Measurements from ENCODE around the gene HBA2. TPM values are rescaled to one million over a fixed set of nuclear protein-coding genes. Genes with fewer than 3 reads are reported as not detected.
"Not testable (repeated sequence)": the region's sequence is repeated elsewhere in the genome, so short reads cannot be mapped to it uniquely, and the experiment has no call there.

The HBA2 gene
- total and polyA plus RNA-seq, 2 of the 4 experiments (the other 2 are of a cell fraction) = not detected

DNA sequence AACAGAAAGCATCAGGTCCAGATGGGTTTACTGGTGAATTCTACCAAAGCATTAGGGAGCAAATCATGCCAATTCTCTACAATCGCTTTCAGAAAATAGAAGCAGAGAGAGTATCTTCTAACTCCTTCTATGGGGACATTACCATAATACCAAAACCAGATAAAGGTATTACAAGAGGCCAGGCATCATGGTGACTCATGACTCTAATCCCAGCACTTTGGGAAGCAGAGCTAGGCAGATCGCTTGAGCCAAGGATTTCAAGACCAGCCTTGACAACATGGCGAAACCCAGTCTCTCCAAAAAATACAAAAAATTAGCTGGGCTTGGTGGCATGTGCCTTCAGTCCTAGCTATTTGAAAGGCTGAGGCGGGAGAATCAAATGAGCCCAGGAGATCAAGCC, 30.6 kb downstream of the HBA2 start:
- intact Hi-C loops (cut with micrococcal nuclease) (no loop called here), in situ Hi-C loops (cut with MboI; ENCODE audit: low sequenced_read_pairs) (no loop called here), dilution Hi-C loops (cut with HindIII; ENCODE audit: low sequenced_read_pairs, unreplicated experiment) (no loop called here)
- Histone ChIP-seq H3K56ac (ENCODE audit: extremely low read depth, insufficient read depth, low read length) (no peak overlapping the region), H2BK5ac (ENCODE audit: low read depth, low read length, poor library complexity, severe bottlenecking) (no peak overlapping the region), H4K5ac (ENCODE audit: low read depth, low read length) (no peak overlapping the region), H3K9me3 (ENCODE audit: control insufficient read depth, insufficient read depth, low read length) (no peaks in the 10 kb centered on the region), H2BK20ac (ENCODE audit: low read depth, low read length) (no peak overlapping the region), H3K9me1 (ENCODE audit: insufficient read depth, low read length) (no peaks in the 10 kb centered on the region; the same call in 1 of the 2 replicates), H4K8ac (ENCODE audit: low read depth in 2 of 2, low read length in 2 of 2) (no peak overlapping the region), H2AFZ (replicated peaks; ENCODE audit: low read length, poor library complexity) (no peak overlapping the region), H3K23ac (ENCODE audit: low read depth, low read length) (no peak overlapping the region), H3K4me2 (ENCODE audit: low read depth, low read length) (no peak overlapping the region), H2BK120ac (ENCODE audit: low read depth, low read length) (no peak overlapping the region), H3K14ac (replicated peaks; ENCODE audit: low read depth, low read length) (no peak overlapping the region), H3K27me3 (ENCODE audit: control insufficient read depth, insufficient read depth, low read length) (no peaks in the 10 kb centered on the region), H2BK15ac (ENCODE audit: low read depth, low read length) (no peak overlapping the region), H3K9ac (ENCODE audit: low read depth, low read length) (no peak overlapping the region), H3K79me1 (ENCODE audit: low read depth in 1 of 2, low read length in 2 of 2) (peaks cover 27 to 52% of the 10 kb centered on the region in 2 experiments), H2AK9ac (replicated peaks; ENCODE audit: low read depth, low read length, poor library complexity) (no peak overlapping the region), H3K18ac (ENCODE audit: low read depth, low read length) (no peak overlapping the region), H3K4ac (ENCODE audit: low read depth, low read length) (no peak overlapping the region), H2AK5ac (ENCODE audit: low read depth, low read length) (no peak overlapping the region), H3K4me3 (ENCODE audit: insufficient read depth, low read depth, low read length) (no peak overlapping the region), H3K4me1 (ENCODE audit: control insufficient read depth, insufficient read depth, low read length) (no peaks in the 10 kb centered on the region), H3K27ac (ENCODE audit: insufficient read depth, low read length) (no peak overlapping the region), H4K91ac (ENCODE audit: insufficient read depth, low read depth, low read length) (no peak overlapping the region), H3K36me3 (ENCODE audit: control insufficient read depth, insufficient read depth, low read length) (peaks cover 59% of the 10 kb centered on the region), H4K20me1 (ENCODE audit: insufficient read depth, low read length) (peaks cover 16% of the 10 kb centered on the region)
- DNase-seq (no peak), ATAC-seq (ENCODE audit: low read depth) (no peak)
- POLR2A ChIA-PET (ENCODE audit: unreplicated experiment) = no interaction called here
- TF ChIP-seq NFE2L2 (IDR thresholded peaks at IDR 0.05; ENCODE audit: low read depth, low read length) (no peak), MXI1 (IDR thresholded peaks at IDR 0.05; ENCODE audit: borderline replicate concordance, low read depth, low read length) (no peak), CHD1 (IDR thresholded peaks at IDR 0.05; ENCODE audit: low read depth, low read length) (no peak), RAD21 (IDR thresholded peaks at IDR 0.05; ENCODE audit: low read length) (no peak)
- no TSS peak for BruUV-seq (replicated peaks)
- 100% methylated on average over 1 of the region's 4 CpGs; no CpG with 5 or more reads in 1 of the 2 experiments for WGBS, 2 experiments (ENCODE audit: extremely low coverage in 2 of 2, insufficient read length in 1 of 2)
- CTCF ChIA-PET = no interaction called here

DNA sequence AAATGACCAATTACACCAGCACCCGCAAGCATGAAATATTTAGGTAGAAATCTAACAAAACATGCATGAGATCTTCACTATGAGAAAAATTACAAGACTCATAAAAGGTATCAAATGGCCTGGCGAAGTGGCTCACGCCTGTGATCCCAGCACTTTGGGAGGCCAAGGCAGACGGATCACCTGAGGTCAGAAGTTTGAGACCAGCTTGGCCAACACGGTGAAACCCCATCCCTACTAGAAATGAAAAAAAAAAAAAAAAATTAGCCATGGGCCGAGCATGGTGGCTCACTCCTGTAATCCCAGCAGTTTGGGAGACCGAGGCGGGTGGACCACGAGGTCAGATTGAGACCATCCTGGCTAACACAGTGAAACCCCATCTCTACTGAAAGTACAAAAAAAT, 31.4 kb downstream of the HBA2 start:
- peaks cover 57% of the 10 kb centered on the region for H3K36me3 ChIP-seq (ENCODE audit: control insufficient read depth, insufficient read depth, low read length)

More for the DNA sequence above, 31.4 kb downstream of the HBA2 start:
- H2AK5ac ChIP-seq (ENCODE audit: low read depth, low read length); H2BK20ac ChIP-seq (ENCODE audit: low read depth, low read length); H3K27ac ChIP-seq (ENCODE audit: insufficient read depth, low read length); H4K5ac ChIP-seq (ENCODE audit: low read depth, low read length); H2AK9ac ChIP-seq (replicated peaks; ENCODE audit: low read depth, low read length, poor library complexity); POLR2A ChIA-PET (ENCODE audit: unreplicated experiment); dilution Hi-C loops (cut with HindIII; ENCODE audit: low sequenced_read_pairs, unreplicated experiment); H3K4me3 ChIP-seq (ENCODE audit: insufficient read depth, low read depth, low read length); H3K9me3 ChIP-seq (ENCODE audit: control insufficient read depth, insufficient read depth, low read length); H3K18ac ChIP-seq (ENCODE audit: low read depth, low read length); H2BK15ac ChIP-seq (ENCODE audit: low read depth, low read length); H3K9ac ChIP-seq (ENCODE audit: low read depth, low read length); CTCF ChIA-PET; ATAC-seq (ENCODE audit: low read depth); H3K9me1 ChIP-seq (ENCODE audit: insufficient read depth, low read length); H4K8ac ChIP-seq (ENCODE audit: low read depth in 2 of 2, low read length in 2 of 2); H2BK120ac ChIP-seq (ENCODE audit: low read depth, low read length); in situ Hi-C loops (cut with MboI; ENCODE audit: low sequenced_read_pairs); H3K27me3 ChIP-seq (ENCODE audit: control insufficient read depth, insufficient read depth, low read length); H3K23ac ChIP-seq (ENCODE audit: low read depth, low read length); H3K4ac ChIP-seq (ENCODE audit: low read depth, low read length); DNase-seq; H3K4me1 ChIP-seq (ENCODE audit: control insufficient read depth, insufficient read depth, low read length); BruUV-seq (replicated peaks); H2AFZ ChIP-seq (replicated peaks; ENCODE audit: low read length, poor library complexity); H2BK5ac ChIP-seq (ENCODE audit: low read depth, low read length, poor library complexity, severe bottlenecking); H3K14ac ChIP-seq (replicated peaks; ENCODE audit: low read depth, low read length); H3K56ac ChIP-seq (ENCODE audit: extremely low read depth, insufficient read depth, low read length); H4K91ac ChIP-seq (ENCODE audit: insufficient read depth, low read depth, low read length); intact Hi-C loops (cut with micrococcal nuclease); H3K4me2 ChIP-seq (ENCODE audit: low read depth, low read length): not testable (repeated sequence)
- Histone ChIP-seq H3K79me1 (ENCODE audit: low read depth in 1 of 2, low read length in 2 of 2) (peaks cover 35 to 57% of the 10 kb centered on the region in 2 experiments), H4K20me1 (ENCODE audit: insufficient read depth, low read length) (peaks cover 24% of the 10 kb centered on the region)
- 100% methylated on average over 2 of the region's 9 CpGs; no CpG with 5 or more reads in 1 of the 2 experiments for WGBS, 2 experiments (ENCODE audit: extremely low coverage in 2 of 2, insufficient read length in 1 of 2)
